ENCODE results near the gene SUMF1. TPM values are rescaled to one million over a fixed set of nuclear protein-coding genes. Genes with fewer than 3 reads are reported as not detected.
A peak's percentile ranks its signal among the peaks of the same experiment; 100 is the strongest.

SUMF1 gene
- total and polyA plus RNA-seq, 2 of the 13 experiments (the other 11 are each of a cell fraction or from before 2014, with no cell fraction given) = 18.5 to 28.9 TPM

DNA sequence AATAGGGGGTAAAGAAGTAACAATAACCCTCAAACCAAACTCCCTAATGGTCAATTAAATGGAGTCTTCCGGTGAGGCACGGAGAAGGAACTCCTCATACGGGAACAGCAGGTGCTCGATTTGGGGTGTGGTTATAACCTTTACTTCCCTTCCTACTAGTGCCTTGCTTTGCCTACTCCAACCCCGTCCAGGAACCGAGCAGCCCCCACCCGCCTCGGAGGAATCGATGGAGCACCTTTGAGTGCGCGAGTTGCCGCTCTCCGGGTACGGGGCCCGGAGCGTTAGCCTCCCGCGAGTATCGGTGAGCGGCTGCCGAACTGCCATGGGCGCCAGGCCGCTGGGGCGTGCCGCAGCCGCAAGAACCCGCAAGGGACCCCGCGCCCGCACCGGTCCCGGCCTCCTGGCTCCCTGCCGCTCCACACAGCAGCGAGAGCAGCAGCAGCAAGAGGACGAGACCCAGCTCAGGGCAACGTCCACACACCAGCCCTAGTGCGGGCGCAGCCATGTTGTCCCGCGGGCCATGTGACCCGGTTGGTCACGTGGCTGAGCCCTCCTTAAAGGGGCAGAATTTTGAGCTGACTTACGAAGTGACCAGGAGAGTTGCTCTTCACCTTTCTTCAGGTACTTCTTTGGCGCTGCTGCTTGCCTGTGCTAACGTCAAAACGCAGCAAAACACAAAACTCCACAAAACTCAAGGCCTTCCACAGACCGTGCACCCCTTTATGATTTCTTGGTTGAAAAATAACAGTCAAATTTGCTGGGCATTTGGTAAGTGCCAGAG lies at the start of gene SUMF1 (continued):
- TF ChIP-seq, protein P1, sequence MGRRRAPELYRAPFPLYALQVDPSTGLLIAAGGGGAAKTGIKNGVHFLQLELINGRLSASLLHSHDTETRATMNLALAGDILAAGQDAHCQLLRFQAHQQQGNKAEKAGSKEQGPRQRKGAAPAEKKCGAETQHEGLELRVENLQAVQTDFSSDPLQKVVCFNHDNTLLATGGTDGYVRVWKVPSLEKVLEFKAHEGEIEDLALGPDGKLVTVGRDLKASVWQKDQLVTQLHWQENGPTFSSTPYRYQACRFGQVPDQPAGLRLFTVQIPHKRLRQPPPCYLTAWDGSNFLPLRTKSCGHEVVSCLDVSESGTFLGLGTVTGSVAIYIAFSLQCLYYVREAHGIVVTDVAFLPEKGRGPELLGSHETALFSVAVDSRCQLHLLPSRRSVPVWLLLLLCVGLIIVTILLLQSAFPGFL (CRISPR knock-in tag; IDR thresholded peaks at IDR 0.05) = no peak
- TF ChIP-seq ZSCAN9 (CRISPR knock-in tag; IDR thresholded peaks at IDR 0.05; ENCODE audit: borderline replicate concordance) (0 out of 2 replicates have a peak, but pooled peaks have one; percentile 74), ZNF430 (CRISPR knock-in tag; IDR thresholded peaks at IDR 0.05) (peak; percentile 82), HIVEP1 (CRISPR knock-in tag; IDR thresholded peaks at IDR 0.05) (peak; percentile 78; the same call in 1 of the 2 replicates), ZNF44 (CRISPR knock-in tag; IDR thresholded peaks at IDR 0.05) (peak; percentile 95; the same call in 1 of the 2 replicates), GABPA (IDR thresholded peaks at IDR 0.05; ENCODE audit: low read depth, low read length) (no peak), GABPA (CRISPR knock-in tag; IDR thresholded peaks at IDR 0.05; ENCODE audit: low read depth) (no peak)
- TF ChIP-seq, protein P2, sequence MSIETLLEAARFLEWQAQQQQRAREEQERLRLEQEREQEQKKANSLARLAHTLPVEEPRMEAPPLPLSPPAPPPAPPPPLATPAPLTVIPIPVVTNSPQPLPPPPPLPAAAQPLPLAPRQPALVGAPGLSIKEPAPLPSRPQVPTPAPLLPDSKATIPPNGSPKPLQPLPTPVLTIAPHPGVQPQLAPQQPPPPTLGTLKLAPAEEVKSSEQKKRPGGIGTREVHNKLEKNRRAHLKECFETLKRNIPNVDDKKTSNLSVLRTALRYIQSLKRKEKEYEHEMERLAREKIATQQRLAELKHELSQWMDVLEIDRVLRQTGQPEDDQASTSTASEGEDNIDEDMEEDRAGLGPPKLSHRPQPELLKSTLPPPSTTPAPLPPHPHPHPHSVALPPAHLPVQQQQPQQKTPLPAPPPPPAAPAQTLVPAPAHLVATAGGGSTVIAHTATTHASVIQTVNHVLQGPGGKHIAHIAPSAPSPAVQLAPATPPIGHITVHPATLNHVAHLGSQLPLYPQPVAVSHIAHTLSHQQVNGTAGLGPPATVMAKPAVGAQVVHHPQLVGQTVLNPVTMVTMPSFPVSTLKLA (IDR thresholded peaks at IDR 0.05) = peak; percentile 79
- TF ChIP-seq, protein P3, sequence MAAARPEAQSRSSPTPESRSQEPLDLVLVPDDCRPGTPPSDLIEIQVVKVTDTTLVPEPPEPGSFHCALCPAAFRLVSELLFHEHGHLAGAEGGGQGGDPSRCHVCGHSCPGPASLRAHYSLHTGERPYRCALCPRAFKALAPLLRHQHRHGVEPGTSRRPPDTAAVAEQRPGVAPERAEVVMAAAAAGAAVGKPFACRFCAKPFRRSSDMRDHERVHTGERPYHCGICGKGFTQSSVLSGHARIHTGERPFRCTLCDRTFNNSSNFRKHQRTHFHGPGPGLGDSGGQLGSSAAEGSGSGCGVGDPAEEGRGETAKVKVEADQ (CRISPR knock-in tag; IDR thresholded peaks at IDR 0.05; ENCODE audit: borderline replicate concordance) = peak; percentile 63; the same call in 1 of the 2 replicates
- TF ChIP-seq, protein P4, sequence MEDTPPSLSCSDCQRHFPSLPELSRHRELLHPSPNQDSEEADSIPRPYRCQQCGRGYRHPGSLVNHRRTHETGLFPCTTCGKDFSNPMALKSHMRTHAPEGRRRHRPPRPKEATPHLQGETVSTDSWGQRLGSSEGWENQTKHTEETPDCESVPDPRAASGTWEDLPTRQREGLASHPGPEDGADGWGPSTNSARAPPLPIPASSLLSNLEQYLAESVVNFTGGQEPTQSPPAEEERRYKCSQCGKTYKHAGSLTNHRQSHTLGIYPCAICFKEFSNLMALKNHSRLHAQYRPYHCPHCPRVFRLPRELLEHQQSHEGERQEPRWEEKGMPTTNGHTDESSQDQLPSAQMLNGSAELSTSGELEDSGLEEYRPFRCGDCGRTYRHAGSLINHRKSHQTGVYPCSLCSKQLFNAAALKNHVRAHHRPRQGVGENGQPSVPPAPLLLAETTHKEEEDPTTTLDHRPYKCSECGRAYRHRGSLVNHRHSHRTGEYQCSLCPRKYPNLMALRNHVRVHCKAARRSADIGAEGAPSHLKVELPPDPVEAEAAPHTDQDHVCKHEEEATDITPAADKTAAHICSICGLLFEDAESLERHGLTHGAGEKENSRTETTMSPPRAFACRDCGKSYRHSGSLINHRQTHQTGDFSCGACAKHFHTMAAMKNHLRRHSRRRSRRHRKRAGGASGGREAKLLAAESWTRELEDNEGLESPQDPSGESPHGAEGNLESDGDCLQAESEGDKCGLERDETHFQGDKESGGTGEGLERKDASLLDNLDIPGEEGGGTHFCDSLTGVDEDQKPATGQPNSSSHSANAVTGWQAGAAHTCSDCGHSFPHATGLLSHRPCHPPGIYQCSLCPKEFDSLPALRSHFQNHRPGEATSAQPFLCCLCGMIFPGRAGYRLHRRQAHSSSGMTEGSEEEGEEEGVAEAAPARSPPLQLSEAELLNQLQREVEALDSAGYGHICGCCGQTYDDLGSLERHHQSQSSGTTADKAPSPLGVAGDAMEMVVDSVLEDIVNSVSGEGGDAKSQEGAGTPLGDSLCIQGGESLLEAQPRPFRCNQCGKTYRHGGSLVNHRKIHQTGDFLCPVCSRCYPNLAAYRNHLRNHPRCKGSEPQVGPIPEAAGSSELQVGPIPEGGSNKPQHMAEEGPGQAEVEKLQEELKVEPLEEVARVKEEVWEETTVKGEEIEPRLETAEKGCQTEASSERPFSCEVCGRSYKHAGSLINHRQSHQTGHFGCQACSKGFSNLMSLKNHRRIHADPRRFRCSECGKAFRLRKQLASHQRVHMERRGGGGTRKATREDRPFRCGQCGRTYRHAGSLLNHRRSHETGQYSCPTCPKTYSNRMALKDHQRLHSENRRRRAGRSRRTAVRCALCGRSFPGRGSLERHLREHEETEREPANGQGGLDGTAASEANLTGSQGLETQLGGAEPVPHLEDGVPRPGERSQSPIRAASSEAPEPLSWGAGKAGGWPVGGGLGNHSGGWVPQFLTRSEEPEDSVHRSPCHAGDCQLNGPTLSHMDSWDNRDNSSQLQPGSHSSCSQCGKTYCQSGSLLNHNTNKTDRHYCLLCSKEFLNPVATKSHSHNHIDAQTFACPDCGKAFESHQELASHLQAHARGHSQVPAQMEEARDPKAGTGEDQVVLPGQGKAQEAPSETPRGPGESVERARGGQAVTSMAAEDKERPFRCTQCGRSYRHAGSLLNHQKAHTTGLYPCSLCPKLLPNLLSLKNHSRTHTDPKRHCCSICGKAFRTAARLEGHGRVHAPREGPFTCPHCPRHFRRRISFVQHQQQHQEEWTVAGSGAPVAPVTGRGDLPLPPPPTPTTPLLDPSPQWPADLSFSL (CRISPR knock-in tag; IDR thresholded peaks at IDR 0.05) = 0 out of 2 replicates have a peak, but pooled peaks have one; percentile 25
- TF ChIP-seq, protein P5, sequence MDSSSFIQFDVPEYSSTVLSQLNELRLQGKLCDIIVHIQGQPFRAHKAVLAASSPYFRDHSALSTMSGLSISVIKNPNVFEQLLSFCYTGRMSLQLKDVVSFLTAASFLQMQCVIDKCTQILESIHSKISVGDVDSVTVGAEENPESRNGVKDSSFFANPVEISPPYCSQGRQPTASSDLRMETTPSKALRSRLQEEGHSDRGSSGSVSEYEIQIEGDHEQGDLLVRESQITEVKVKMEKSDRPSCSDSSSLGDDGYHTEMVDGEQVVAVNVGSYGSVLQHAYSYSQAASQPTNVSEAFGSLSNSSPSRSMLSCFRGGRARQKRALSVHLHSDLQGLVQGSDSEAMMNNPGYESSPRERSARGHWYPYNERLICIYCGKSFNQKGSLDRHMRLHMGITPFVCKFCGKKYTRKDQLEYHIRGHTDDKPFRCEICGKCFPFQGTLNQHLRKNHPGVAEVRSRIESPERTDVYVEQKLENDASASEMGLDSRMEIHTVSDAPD (CRISPR knock-in tag; IDR thresholded peaks at IDR 0.05) = no peak
- TF ChIP-seq, protein P6, sequence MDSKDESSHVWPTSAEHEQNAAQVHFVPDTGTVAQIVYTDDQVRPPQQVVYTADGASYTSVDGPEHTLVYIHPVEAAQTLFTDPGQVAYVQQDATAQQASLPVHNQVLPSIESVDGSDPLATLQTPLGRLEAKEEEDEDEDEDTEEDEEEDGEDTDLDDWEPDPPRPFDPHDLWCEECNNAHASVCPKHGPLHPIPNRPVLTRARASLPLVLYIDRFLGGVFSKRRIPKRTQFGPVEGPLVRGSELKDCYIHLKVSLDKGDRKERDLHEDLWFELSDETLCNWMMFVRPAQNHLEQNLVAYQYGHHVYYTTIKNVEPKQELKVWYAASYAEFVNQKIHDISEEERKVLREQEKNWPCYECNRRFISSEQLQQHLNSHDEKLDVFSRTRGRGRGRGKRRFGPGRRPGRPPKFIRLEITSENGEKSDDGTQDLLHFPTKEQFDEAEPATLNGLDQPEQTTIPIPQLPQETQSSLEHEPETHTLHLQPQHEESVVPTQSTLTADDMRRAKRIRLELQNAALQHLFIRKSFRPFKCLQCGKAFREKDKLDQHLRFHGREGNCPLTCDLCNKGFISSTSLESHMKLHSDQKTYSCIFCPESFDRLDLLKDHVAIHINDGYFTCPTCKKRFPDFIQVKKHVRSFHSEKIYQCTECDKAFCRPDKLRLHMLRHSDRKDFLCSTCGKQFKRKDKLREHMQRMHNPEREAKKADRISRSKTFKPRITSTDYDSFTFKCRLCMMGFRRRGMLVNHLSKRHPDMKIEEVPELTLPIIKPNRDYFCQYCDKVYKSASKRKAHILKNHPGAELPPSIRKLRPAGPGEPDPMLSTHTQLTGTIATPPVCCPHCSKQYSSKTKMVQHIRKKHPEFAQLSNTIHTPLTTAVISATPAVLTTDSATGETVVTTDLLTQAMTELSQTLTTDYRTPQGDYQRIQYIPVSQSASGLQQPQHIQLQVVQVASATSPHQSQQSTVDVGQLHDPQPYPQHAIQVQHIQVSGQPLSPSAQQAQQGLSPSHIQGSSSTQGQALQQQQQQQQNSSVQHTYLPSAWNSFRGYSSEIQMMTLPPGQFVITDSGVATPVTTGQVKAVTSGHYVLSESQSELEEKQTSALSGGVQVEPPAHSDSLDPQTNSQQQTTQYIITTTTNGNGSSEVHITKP (CRISPR knock-in tag; IDR thresholded peaks at IDR 0.05; ENCODE audit: low read depth) = no peak; the same call in 1 of the 2 replicates
